Natural killer cell treated with Interleukin-12 subunit alpha and Interleukin-12 subunit beta and Interleukin-15 and Interleukin-18, amount 100 ng/mL, for 72 hours (primary cell): ENCODE results near the gene KDM1A. TPM values are rescaled to one million over a fixed set of nuclear protein-coding genes. Genes with fewer than 3 reads are reported as not detected.
"Not testable (repeated sequence)": the region's sequence is repeated elsewhere in the genome, so short reads cannot be mapped to it uniquely, and the experiment has no call there.

ENCODE experiments used
- ATAC-seq, 2 donors: fragments of 150-1000 bp; cut with Tn5 transposase in 1 of 2; sonication (Bioruptor Pico), chemical (Tn5 transposase) in 1 of 2; 2 replicates each; pipeline ENCODE4 v1.10.0; 2021
- DNase-seq: peaks from one replicate; pipeline ENCODE4 v3.0.0; 2022; ENCODE audit warnings: low spot score
- H3K27ac Mint-ChIP-seq, 2 donors: 1 replicate in 1 of 2; 2 replicates in 1 of 2; pipeline ENCODE4 v1.8.0; 2022; ENCODE audit warnings: mixed read lengths in 2 of 2, mild to moderate bottlenecking in 1 of 2, moderate library complexity in 1 of 2
- H3K27me3 Mint-ChIP-seq, 2 donors: 1 replicate in 1 of 2; 2 replicates in 1 of 2; pipeline ENCODE4 v1.8.0; 2022; ENCODE audit warnings: mixed read lengths in 2 of 2
- H3K36me3 Mint-ChIP-seq: one replicate; pipeline ENCODE4 v1.8.0; 2022; ENCODE audit warnings: mixed read lengths
- H3K4me1 Mint-ChIP-seq, 2 donors: 1 replicate in 1 of 2; 2 replicates in 1 of 2; pipeline ENCODE4 v1.8.0; 2022; ENCODE audit warnings: low read depth in 2 of 2, mixed read lengths in 2 of 2, mild to moderate bottlenecking in 1 of 2
- H3K4me3 Mint-ChIP-seq: one replicate; pipeline ENCODE4 v1.8.0; 2022; ENCODE audit warnings: mixed read lengths
- H3K9me3 Mint-ChIP-seq: 2 replicates; pipeline ENCODE4 v1.8.0; 2022; ENCODE audit warnings: mixed read lengths
- total RNA-seq, 2 donors: library from RNA; stranded (reverse); gene quantifications; one replicate each; pipeline ENCODE4 v1.2.3, GENCODE V29; 2022

KDM1A gene
- total RNA-seq, 2 donors from 2014 or later: 48.9 to 69.1 TPM

DNA sequence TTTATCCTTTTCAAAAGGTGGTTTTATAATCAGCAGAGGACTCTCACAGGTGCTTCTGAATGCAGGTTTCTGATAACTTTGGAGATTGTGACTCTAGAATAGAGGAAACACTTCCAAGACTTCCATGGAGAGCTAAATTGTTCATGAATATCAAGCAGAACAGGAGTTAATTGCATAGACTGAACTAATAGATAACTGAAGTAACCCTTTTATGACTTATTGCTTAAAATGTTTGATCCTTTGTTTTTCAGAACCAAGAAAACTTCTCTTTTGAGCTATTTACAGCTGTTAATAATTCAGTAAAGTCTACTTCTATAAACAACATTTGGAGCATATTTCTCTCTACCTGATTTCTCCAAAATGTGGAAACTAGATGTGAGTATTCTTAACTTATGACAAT, 23.5 kb upstream of the KDM1A start:
- Mint-ChIP-seq H3K9me3 (no peaks in the 10 kb centered on the region), H3K27me3 (peaks cover 0 to 2% of the 10 kb centered on the region in 2 donors), H3K4me1 (no peaks in the 10 kb centered on the region), H3K27ac (no peak overlapping the region), H3K4me3 (no peak overlapping the region), H3K36me3 (peaks cover 5% of the 10 kb centered on the region)
- DNase-seq: no peak
- ATAC-seq: no peak

DNA sequence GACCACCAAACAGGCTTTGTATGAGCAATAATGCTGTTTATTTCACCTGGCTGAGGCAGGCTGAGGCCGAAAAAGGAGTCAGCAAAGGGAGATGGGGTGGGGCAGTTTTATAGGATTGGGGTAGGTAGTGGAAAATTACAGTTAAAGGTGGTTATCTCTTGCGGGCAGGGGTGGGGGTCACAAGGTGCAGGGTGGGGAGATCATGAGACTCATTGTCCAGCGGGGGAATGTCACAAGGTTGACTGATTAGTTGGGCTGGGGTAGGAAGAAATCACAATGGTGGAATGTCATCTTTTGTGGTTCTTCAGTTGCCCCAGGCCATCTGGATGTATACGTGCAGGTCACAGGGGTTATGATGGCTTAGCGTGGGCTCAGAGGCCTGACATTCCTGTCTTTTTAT, 21.7 kb upstream of the KDM1A start:
- H3K9me3 Mint-ChIP-seq, H3K27me3 Mint-ChIP-seq, DNase-seq, H3K36me3 Mint-ChIP-seq, H3K4me1 Mint-ChIP-seq, H3K4me3 Mint-ChIP-seq, H3K27ac Mint-ChIP-seq, ATAC-seq: not testable (repeated sequence)

DNA sequence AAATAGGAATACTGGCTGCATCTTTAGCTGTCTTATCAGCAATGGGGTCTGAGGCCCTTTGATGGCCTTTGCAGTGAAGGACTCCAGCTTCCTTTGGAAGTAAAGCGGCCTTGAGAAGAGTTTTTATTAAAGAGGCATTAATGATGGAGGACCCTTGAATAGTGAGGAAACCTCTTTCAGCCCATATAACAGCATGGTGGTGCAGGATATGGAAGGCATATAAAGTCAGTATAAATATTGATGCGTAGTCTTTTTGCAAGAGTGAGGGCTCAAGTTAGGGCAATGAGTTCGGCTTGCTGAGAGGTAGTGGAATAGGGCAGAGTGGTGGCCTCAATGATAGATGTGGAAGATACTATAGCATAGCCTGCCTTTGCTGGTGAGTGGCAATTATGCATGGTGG, 19.1 kb upstream of the KDM1A start:
- H3K4me3 Mint-ChIP-seq, H3K9me3 Mint-ChIP-seq, ATAC-seq: not testable (repeated sequence)

DNA sequence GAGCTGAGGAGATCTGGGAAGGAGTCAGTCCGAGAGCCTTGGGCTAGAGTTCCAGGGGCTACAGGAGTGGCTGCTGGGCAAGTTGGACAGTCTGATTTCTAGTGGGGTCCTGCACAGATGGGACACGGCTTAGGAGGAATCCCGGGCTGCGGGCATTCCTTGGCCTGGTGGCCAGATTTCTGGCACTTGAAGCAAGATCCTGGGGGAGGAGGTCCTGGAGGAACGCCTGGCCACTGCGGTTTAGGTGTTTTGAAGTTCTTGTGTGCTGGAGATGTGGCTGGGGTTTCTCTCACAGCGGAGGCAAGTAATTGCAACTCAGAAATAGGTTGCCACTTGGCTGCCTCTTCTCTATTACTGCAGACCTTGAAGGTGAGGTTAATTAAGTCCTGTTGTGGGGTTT, 17.1 kb upstream of the KDM1A start:
- H3K4me3 Mint-ChIP-seq, H3K36me3 Mint-ChIP-seq, ATAC-seq: not testable (repeated sequence)

More for the DNA sequence above, 19.1 kb upstream of the KDM1A start:
- H3K36me3 Mint-ChIP-seq, H3K4me1 Mint-ChIP-seq, H3K27me3 Mint-ChIP-seq, DNase-seq, H3K27ac Mint-ChIP-seq: not testable (repeated sequence)

DNA sequence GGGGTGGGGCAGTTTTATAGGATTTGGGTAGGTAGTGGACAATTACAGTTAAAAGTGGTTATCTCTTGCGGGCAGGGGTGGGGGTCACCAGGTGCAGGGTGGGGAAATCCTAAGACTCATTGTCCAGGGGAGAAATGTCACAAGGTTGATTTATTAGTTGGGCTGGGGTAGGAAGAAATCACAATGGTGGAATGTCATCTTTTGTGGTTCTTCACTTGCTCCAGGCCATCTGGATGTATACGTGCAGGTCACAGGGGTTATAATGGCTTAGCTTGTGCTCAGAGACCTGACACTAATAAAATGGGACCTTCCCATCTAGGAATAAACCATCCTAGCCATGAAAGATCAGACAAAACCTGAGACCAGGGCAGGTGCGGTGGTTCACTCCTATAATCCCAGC, 15.2 kb upstream of the KDM1A start:
- Mint-ChIP-seq H3K4me1 (no peaks in the 10 kb centered on the region), H3K27me3 (peaks cover 0 to 3% of the 10 kb centered on the region in 2 donors), H3K36me3 (no peaks in the 10 kb centered on the region), H3K27ac (no peak overlapping the region), H3K4me3 (no peak overlapping the region), H3K9me3 (no peaks in the 10 kb centered on the region)
- no peak for DNase-seq
- ATAC-seq: no peak

More for the DNA sequence above, 17.1 kb upstream of the KDM1A start:
- not testable (repeated sequence) for DNase-seq, H3K27ac Mint-ChIP-seq, H3K4me1 Mint-ChIP-seq, H3K9me3 Mint-ChIP-seq, H3K27me3 Mint-ChIP-seq

DNA sequence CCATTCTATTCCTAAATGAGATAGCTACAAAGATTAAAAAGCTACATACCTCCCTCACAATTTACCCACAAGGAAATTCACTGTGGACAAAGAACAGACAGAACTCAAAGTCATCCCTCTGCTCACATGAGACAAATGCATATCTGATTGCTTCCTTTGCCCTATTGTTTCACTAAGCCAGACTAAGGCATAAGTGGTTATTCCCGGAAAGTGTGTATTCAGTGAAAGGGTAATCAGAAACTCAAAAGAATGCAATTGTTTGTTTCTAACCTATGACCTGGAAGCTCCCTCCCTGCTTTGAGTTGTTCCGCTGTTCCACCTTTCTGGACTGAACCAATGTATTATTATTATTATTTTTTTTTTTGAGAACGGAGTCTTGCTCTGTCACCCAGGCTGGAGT, 14.5 kb upstream of the KDM1A start:
- not testable (repeated sequence) for H3K9me3 Mint-ChIP-seq, DNase-seq, H3K4me1 Mint-ChIP-seq, H3K4me3 Mint-ChIP-seq, H3K36me3 Mint-ChIP-seq, ATAC-seq, H3K27ac Mint-ChIP-seq, H3K27me3 Mint-ChIP-seq

DNA sequence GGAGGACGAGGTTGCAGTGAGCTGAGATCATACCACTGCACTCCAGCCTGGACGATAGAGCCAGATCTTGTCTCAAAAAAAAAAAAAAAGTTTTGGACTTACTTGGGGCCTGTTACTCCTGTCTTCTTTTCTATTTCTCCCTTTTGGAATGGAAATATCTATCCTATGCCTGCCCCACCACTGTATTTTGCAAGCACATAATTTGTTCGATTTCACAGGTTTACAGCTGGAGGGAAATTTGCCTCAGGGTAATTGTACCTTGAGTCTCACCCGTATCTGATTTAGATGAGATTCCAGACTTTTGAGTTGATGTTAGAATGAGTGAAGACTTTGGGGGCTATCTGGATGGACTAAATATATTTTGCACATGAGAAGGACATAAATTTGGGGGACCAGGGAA, 12.2 kb upstream of the KDM1A start:
- no peak overlapping the region for H3K4me3 Mint-ChIP-seq
- ATAC-seq (no peak), DNase-seq (no peak)
- no peaks in the 10 kb centered on the region for H3K9me3 Mint-ChIP-seq
- H3K27ac Mint-ChIP-seq: no peak overlapping the region
- H3K4me1 Mint-ChIP-seq: no peaks in the 10 kb centered on the region
- H3K36me3 Mint-ChIP-seq: no peaks in the 10 kb centered on the region
- H3K27me3 Mint-ChIP-seq: peaks cover 0 to 3% of the 10 kb centered on the region in 2 donors

DNA sequence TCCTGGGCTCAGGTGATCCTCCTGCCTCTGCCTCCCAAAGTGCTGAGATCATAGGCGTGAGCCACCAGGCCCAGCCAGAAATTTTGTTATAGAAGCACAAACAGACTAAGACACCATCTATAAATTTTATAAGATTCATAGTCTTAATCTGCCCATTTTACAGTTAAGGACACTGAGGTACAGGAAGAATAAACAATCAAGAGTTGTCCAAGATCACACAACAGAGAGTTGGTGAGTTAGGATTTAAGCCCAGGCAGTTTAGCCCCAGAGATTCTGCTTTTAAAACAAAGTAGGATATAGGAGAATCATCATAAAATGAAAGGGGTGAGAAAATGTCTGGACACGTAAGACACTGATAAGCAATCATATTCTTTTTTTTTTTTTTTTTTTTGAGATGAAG, 10.4 kb upstream of the KDM1A start:
- Mint-ChIP-seq H3K4me3 (no peak overlapping the region), H3K27ac (no peak overlapping the region), H3K36me3 (no peaks in the 10 kb centered on the region), H3K27me3 (peaks cover 0 to 3% of the 10 kb centered on the region in 2 donors), H3K4me1 (no peaks in the 10 kb centered on the region), H3K9me3 (no peaks in the 10 kb centered on the region)
- no peak for ATAC-seq
- no peak for DNase-seq

DNA sequence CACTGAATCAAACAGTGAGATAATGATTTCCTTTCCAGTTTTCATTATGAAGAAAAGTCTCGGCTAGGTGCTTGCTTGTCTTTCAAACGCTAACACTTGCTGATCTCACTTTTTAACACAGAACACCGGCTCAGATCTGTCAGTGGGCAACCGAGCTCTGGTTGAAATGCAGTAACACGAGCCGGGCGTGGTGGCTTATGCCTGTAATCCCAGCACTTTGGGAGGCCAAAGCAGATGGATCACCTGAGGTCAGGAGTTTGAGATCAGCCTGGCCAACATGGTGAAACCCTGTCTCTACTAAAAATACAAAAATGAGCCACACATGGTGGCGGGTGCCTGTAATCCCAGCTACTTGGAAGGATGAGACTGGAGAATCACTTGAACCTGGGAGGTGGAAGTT, 9.2 kb upstream of the KDM1A start:
- not testable (repeated sequence) for H3K4me1 Mint-ChIP-seq, H3K27me3 Mint-ChIP-seq, H3K27ac Mint-ChIP-seq, H3K4me3 Mint-ChIP-seq, ATAC-seq, H3K9me3 Mint-ChIP-seq, H3K36me3 Mint-ChIP-seq, DNase-seq

DNA sequence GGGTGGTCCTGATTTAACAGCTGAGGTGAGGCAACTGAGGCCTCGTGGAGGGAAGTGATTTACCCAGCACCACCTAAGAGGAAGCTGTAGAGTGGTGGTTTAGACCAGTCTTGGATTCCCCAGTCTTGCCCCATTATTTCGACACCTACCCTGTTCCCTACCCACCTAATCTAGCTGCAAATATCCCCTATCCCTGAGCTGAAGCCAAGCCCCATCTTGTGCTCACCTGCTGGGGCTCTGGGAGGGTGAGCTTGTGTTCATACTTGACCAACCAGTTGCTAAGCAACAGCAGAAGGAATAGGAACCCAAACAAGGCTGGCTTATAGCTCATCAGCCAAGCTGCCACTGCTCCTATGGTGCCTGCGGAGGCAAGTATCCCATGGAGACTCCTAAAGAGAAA, 5.6 kb upstream of the KDM1A start:
- H3K4me1 Mint-ChIP-seq: peaks cover 6 to 7% of the 10 kb centered on the region in 2 donors
- DNase-seq (no peak), ATAC-seq (no peak)
- H3K36me3 Mint-ChIP-seq: no peaks in the 10 kb centered on the region
- no peaks in the 10 kb centered on the region for H3K9me3 Mint-ChIP-seq
- H3K27me3 Mint-ChIP-seq: peaks cover 0 to 2% of the 10 kb centered on the region in 2 donors
- no peak overlapping the region for H3K4me3 Mint-ChIP-seq
- no peak overlapping the region for H3K27ac Mint-ChIP-seq

DNA sequence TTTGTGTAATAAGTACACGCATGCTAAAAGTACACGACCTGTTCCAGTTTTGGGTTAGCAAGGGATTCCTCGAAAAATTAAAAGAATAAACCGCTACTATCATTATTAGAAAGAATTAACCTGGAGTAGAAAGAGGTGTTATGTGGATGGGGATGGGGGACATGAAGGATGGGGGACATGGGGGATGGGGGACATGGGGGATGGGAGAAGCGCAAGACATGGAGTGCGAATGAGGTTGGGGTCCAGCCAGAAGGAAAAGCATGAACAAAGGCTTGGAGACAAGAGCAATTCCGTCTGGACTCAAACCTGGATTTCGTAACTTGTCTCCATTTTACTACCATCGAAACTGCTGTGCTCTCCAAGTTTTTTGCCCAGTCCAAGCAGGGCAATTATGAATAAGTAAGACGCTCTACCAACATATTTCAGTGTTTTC, 591 bp upstream of the KDM1A start:
- Mint-ChIP-seq H3K27ac (peak overlapping the region; percentile 85 to 97), H3K27me3 (peaks cover 0 to 2% of the 10 kb centered on the region in 2 donors), H3K4me3 (peak overlapping the region; percentile 99)

DNA sequence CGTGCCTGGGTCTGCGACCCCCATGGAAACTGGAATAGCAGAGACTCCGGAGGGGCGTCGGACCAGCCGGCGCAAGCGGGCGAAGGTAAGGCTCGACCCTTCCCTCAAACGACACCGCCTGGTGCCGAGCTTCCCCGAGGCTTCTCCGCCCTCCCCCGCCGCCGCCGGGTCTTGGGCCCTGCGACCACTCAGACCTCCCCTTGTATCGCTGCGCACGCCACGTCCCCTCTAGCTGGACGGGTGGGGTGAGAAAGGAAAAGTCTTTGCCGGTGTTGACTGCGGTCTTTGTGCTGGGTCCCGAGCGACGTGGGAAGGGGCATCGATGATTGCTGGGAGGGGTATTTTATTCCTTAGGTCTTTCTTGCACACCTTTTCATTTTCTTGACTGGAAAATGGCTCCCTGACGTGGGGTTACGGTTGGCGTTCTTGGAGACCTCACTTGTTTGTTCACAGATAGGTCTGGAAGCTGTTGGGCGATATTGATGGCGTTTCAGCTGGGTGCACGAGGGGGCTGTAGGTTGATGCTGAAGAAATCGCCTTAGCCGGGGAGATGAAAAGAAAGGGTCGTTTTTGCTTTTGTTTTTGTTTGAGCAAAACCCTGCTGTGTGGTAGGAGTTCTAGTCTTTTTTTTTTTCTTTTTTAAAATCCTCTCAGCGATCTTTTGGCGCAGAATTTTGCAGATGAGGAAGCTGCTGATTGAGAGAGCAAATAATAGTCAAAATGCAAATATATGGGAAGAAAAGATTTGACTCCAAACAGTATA, 776 bp downstream of the KDM1A start:
- no peak for DNase-seq
- peak; percentile 2 to 32 for ATAC-seq
- Mint-ChIP-seq H3K4me3 (peak overlapping the region; percentile 99), H3K27ac (peak overlapping the region; percentile 74 to 85), H3K9me3 (no peaks in the 10 kb centered on the region), H3K36me3 (peaks cover 6% of the 10 kb centered on the region), H3K4me1 (peaks cover 35 to 52% of the 10 kb centered on the region in 2 donors), H3K27me3 (peaks cover 0 to 2% of the 10 kb centered on the region in 2 donors)

More for the DNA sequence above, 591 bp upstream of the KDM1A start:
- no peak for DNase-seq
- peaks cover 6% of the 10 kb centered on the region for H3K36me3 Mint-ChIP-seq
- no peaks in the 10 kb centered on the region for H3K9me3 Mint-ChIP-seq
- H3K4me1 Mint-ChIP-seq: peaks cover 35 to 41% of the 10 kb centered on the region in 2 donors
- no peak for ATAC-seq

DNA sequence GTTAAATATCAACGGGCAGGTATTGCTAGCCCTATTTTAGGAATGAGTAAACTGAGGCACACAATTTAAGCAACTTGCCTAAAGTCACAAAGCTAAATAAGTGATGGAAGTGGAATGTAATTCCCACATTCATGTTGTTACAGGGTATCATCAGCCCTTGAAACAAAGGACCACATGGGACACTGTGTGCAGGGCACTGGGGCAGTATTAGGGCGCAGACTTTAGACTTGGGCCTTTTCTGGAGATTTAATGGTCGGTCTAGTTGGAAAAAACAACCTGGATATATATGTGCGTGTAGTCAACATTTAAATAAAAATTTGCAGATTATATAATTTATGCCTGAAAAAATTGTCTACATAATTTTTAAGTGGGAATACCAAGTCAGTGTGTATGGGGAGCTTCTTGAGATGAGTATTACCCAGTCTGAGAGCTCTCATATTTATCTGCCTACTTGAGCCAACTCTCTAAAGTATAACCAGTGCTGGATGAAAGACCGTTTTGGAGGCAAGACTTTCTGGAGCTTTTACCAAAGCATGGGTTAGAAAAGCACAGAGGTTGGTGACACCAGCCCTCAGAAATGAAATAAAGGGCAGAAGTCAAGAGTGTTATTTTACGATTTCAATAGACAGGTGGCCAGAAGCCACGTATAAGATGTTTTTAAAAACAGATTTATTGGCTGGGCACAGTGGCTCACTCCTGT, 1.6 kb downstream of the KDM1A start:
- ATAC-seq (no peak), DNase-seq (no peak)
- H3K27me3 Mint-ChIP-seq: no peaks in the 10 kb centered on the region
- H3K9me3 Mint-ChIP-seq: no peaks in the 10 kb centered on the region
- peak overlapping the region; percentile 74 to 85 for H3K27ac Mint-ChIP-seq
- peaks cover 6% of the 10 kb centered on the region for H3K36me3 Mint-ChIP-seq
- peaks cover 37 to 52% of the 10 kb centered on the region in 2 donors for H3K4me1 Mint-ChIP-seq
- H3K4me3 Mint-ChIP-seq: peak overlapping the region; percentile 99

DNA sequence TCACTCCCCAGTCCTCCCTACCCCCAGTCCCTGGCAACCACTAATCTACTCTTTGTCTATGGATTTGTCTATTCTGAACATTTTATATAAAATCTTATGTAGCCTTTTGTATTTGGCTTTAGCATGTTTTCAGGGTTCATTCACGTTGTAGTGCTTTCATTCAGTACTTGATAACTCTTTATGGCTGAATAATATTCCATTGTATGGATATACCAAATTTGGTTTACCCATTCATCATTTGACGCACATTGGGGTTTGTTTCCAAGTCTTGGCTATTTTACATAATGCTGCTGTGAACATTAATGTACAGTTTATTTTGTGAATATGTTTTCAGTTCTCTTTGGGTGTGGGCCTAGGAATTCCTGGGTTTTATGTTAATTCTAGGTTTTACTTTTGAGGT, 2.6 kb downstream of the KDM1A start:
- peak overlapping the region; percentile 22 for H3K4me3 Mint-ChIP-seq
- peaks cover 42 to 52% of the 10 kb centered on the region in 2 donors for H3K4me1 Mint-ChIP-seq

More for the DNA sequence above, 2.6 kb downstream of the KDM1A start:
- ATAC-seq (no peak), DNase-seq (no peak)
- H3K9me3 Mint-ChIP-seq: no peaks in the 10 kb centered on the region
- peaks cover 6% of the 10 kb centered on the region for H3K36me3 Mint-ChIP-seq
- no peaks in the 10 kb centered on the region for H3K27me3 Mint-ChIP-seq
- H3K27ac Mint-ChIP-seq: no peak overlapping the region
